Measurements from ENCODE around the gene SATB1.

- no peak for TF ChIP-seq CTCF (IDR thresholded peaks at IDR 0.05)
- TF ChIP-seq KDM5A (IDR thresholded peaks at IDR 0.05) = no peak
- no peak for TF ChIP-seq JUN (IDR thresholded peaks at IDR 0.05)
- no peak for TF ChIP-seq CEBPB (IDR thresholded peaks at IDR 0.05)
- no peak for TF ChIP-seq ZNF302 (CRISPR knock-in tag; IDR thresholded peaks at IDR 0.05)
- no peak for TF ChIP-seq RFX5 (IDR thresholded peaks at IDR 0.05)
- TF ChIP-seq TFCP2L1 (CRISPR knock-in tag; IDR thresholded peaks at IDR 0.05) = no peak
- no peak for TF ChIP-seq POLR2A (IDR thresholded peaks at IDR 0.05; ENCODE audit: low read length)
- TF ChIP-seq SREBF2 (IDR thresholded peaks at IDR 0.05) = no peak
- no peak for TF ChIP-seq EP300 (IDR thresholded peaks at IDR 0.05)
Measured at GRCh38 chr3:18423401-18424212, 1.5 kb downstream of the SATB1 start.
